Fibroblast of mammary gland (primary cell): ENCODE results near the gene NSD1.

Source experiments
- DNase-seq: peaks from one replicate; pipeline ENCODE4 v3.0.0-alpha.2; 2010; ENCODE audit warnings: low read depth
- H3K4me3 ChIP-seq: 2 replicates; pipeline ENCODE4 v1.5.1; 2011; ENCODE audit warnings: low read depth, mild to moderate bottlenecking, low read length, moderate library complexity; ENCODE audit not compliant: control insufficient read depth
- CTCF ChIP-seq: conservative IDR thresholded peaks from 2 replicates; pipeline ENCODE4 v1.5.1; 2011; ENCODE audit warnings: low read depth, low read length, inconsistent platforms; ENCODE audit not compliant: control insufficient read depth, insufficient read depth

Gene NSD1

DNA sequence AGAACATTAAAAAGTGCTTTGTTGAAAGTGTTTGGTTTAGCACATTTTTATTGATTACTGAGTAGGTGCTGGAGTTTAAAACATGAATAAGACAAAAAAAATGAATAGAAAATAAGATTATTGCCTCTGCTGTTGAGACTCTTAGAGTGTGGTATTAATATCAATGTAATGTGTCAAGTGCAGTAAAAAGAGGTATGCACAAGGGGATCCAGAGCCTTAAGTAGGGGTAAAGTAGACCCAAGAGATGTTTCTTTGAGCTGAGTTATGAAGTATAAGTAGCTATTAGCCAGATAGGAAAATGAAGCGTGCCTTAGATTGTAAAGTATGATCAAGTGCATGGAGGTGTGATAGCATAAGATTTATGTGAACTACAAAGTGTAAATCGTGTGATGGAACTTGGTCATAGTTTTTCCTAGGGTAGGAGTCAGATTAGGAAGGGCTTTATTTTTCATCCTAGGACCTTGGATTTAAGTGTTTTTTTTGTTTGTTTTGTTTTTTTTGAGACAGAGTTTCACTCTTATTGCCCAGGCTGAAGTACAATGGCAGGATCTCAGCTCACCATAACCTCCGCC, 45.2 kb downstream of the NSD1 start:
- H3K4me3 ChIP-seq: no peak overlapping the region
- TF ChIP-seq CTCF: no peak
- no peak for DNase-seq

DNA sequence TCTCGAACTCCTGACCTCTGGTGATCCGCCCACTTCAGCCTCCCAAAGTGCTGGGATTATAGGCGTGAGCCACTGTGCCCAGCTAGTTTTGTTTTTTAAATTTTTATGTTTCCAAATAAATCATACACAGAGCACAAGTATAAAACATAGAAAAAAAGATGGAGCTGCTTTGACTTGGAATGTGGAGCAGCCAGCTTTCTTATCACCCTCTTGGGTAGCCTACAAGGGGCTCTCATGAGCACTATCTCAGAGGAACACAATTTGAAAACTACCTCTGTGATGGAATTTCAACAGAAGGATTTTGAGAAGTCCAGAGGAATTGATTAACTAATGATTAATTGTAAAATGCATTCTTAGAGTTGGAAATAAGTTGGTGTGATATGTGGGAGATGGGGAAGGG, 45.9 kb downstream of the NSD1 start:
- TF ChIP-seq CTCF: no peak

GRCh38 chr5:177183142-177183541, 49.6 kb downstream of the NSD1 start:
- no peak for TF ChIP-seq CTCF
- DNase-seq: no peak
- H3K4me3 ChIP-seq: no peak overlapping the region

More for the DNA sequence above, 45.9 kb downstream of the NSD1 start:
- no peak for DNase-seq
- H3K4me3 ChIP-seq: no peak overlapping the region

- no peak for DNase-seq
- TF ChIP-seq CTCF: no peak
- no peak overlapping the region for H3K4me3 ChIP-seq
Measured at GRCh38 chr5:177183766-177184360, 50.3 kb downstream of the NSD1 start.

GRCh38 chr5:177185993-177186392, 52.4 kb downstream of the NSD1 start:
- DNase-seq: no peak
- TF ChIP-seq CTCF: no peak
- no peak overlapping the region for H3K4me3 ChIP-seq

DNA sequence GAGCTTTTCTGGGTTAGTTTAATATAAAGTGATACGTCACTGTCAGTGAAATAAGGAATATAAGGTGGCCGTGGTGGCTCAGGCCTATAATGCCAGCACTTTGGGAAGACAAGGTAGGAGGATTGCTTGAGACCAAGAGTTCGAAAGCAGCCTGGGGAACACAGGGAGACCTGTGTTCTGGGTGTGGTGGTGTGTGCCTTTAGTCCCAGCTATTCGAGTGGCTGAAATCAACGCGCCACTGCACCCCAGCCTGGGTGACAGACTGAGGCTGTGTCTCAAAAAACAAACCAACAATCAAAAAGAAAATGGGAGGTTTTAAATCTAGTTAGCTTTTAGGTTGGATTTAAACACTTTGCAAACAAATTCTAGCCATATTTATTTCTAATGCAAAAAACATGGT, 53.1 kb downstream of the NSD1 start:
- TF ChIP-seq CTCF: no peak

DNA sequence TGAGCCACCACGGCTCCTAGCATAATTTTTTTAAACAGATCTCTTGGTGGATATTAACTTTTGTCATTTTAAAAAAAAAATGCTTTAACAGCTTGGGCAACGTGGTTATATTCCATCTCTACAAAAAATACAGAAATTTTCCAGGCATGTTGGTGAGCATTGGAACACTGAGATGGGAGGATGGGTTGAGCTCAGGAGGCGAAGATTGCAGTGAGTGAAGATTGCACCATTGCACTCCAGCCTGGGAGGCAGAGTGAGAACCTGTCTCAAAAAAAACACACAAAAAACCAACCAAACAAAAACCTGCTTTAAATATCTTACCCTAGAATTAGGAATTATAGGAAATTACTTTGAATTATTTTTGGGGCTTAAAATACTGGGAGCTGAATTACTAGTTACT, 55.2 kb downstream of the NSD1 start:
- H3K4me3 ChIP-seq: no peak overlapping the region
- no peak for DNase-seq
- no peak for TF ChIP-seq CTCF

More for the DNA sequence above, 53.1 kb downstream of the NSD1 start:
- H3K4me3 ChIP-seq: no peak overlapping the region
- DNase-seq: no peak
